Brain microvascular endothelial cell (primary cell): ENCODE measurements around the gene KRT7.

Source experiments
- DNase-seq: peaks from one replicate; pipeline ENCODE4 v3.0.0-alpha.2; 2020
- H3K27ac ChIP-seq: fragments of 250-450 bp; sonication (Bioruptor Pico); 2 replicates; pipeline ENCODE4 v1.5.1; 2020; ENCODE audit warnings: mild to moderate bottlenecking, moderate library complexity
- H3K27me3 ChIP-seq: fragments of 250-450 bp; sonication (Bioruptor Pico); replicated peaks from 2 replicates; pipeline ENCODE4 v1.5.1; 2020; ENCODE audit warnings: mild to moderate bottlenecking
- H3K36me3 ChIP-seq: fragments of 250-450 bp; sonication (Bioruptor Pico); replicated peaks from 2 replicates; pipeline ENCODE4 v1.5.1; 2020; ENCODE audit warnings: mild to moderate bottlenecking
- H3K4me3 ChIP-seq: 2 replicates; pipeline ENCODE4 v1.5.1; 2011; ENCODE audit warnings: low read depth, mild to moderate bottlenecking, control low read depth, low read length, moderate library complexity
- CTCF ChIP-seq: IDR thresholded peaks from 2 replicates; pipeline ENCODE4 v1.5.1; 2011; ENCODE audit warnings: low read depth, mild to moderate bottlenecking, moderate library complexity, low read length, control low read depth, inconsistent platforms; ENCODE audit errors: missing control alignments
- in situ Hi-C: cut with HindIII; loops from 2 replicates; pipeline ENCODE4 v1.10.0; 2017; ENCODE audit warnings: low sequenced_read_pairs, low pct_ligation_motif_present

KRT7 gene

GRCh38 chr12:52278575-52279421, 45.8 kb downstream of the KRT7 start:
- TF ChIP-seq CTCF: peak; percentile 88
- DNase-seq: peak; percentile 61
- peak overlapping the region; percentile 20 for H3K4me3 ChIP-seq

GRCh38 chr12:52279422-52280318, 46.6 kb downstream of the KRT7 start:
- peak; percentile 21 for TF ChIP-seq CTCF
- no peaks in the 10 kb centered on the region for H3K27me3 ChIP-seq
- in situ Hi-C loops: no loop called here
- H3K36me3 ChIP-seq: no peaks in the 10 kb centered on the region
- H3K4me3 ChIP-seq: no peak overlapping the region
- DNase-seq: no peak
- peak overlapping the region; percentile 94 for H3K27ac ChIP-seq

More at GRCh38 chr12:52278575-52279421, 45.8 kb downstream of the KRT7 start:
- H3K27ac ChIP-seq: no peak overlapping the region
- in situ Hi-C loops: no loop called here
- no peaks in the 10 kb centered on the region for H3K36me3 ChIP-seq
- no peaks in the 10 kb centered on the region for H3K27me3 ChIP-seq

- no peak for TF ChIP-seq CTCF
- Histone ChIP-seq H3K4me3 (no peak overlapping the region), H3K27ac (peak overlapping the region; percentile 94), H3K36me3 (no peaks in the 10 kb centered on the region), H3K27me3 (no peaks in the 10 kb centered on the region)
- peak; percentile 83 for DNase-seq
- in situ Hi-C loops: no loop called here
Measured at GRCh38 chr12:52280319-52280795, 47.3 kb downstream of the KRT7 start.

GRCh38 chr12:52280796-52281560, 47.9 kb downstream of the KRT7 start:
- DNase-seq: peak; percentile 96
- Histone ChIP-seq H3K36me3 (no peaks in the 10 kb centered on the region), H3K27me3 (no peaks in the 10 kb centered on the region), H3K4me3 (no peak overlapping the region), H3K27ac (peak overlapping the region; percentile 94)
- in situ Hi-C loops: no loop called here
- TF ChIP-seq CTCF: no peak

GRCh38 chr12:52284562-52285171, 51.6 kb downstream of the KRT7 start:
- H3K27me3 ChIP-seq: no peaks in the 10 kb centered on the region
- no peak overlapping the region for H3K27ac ChIP-seq
- in situ Hi-C loops: no loop called here
- no peak for DNase-seq
- no peaks in the 10 kb centered on the region for H3K36me3 ChIP-seq
- H3K4me3 ChIP-seq: no peak overlapping the region
- TF ChIP-seq CTCF: no peak
